GM19043 (cell line): ENCODE data around the gene MYOM3.

Experiments
- ATAC-seq: cut with Tn5 transposase; IDR thresholded peaks from one replicate; pipeline ENCODE4 v1.9.1; 2021; ENCODE audit warnings: low read depth; ENCODE audit not compliant: unreplicated experiment

The MYOM3 gene

DNA sequence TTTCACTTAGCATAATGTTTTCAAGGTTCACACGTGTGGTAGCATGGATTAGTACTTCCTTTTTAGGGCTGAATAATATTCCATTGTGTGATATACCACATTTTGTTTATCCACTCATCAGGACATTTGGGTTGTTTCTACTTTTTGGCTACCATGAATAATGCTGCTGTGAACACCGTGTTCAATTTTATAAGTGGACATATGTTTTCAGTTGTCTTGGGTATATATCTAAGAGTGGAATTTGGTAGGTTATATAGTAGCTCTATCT, 27.2 kb upstream of the MYOM3 start:
- ATAC-seq: no peak

DNA sequence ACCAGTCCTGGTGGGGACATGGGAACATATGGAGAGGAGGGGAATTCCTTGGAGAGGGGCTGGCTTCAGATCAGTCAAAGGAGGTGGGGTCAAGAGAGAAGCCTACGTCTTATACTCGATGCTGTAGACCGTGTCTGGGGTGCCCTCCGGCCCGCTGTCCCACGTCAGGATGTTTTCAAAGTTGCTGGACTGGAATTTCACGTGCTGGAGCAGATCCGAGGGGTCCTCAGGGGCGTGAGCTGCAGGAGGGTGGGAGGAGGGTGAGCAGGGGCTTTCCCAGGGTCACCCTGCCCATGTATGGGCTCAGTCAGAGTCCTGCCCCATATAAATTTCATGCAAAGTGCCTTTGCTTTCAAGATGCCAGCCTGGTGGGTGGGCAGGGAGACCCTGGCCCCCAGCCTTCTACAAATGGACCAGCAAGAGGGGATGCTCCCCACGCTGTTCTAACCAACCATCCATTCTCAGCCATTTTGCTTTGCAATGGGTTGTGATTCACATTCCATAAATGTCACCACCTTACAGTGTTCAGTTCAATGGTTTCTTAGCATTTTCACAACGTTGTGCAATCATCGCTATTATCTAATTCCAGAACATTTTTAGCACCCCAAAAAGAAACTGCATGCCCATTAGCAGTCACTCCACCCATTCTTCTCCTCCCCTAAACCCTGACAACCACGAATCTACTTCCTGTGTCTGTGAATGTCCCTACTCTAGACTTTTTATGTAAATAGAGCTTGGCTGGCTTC, 26.7 kb upstream of the MYOM3 start:
- no peak for ATAC-seq

DNA sequence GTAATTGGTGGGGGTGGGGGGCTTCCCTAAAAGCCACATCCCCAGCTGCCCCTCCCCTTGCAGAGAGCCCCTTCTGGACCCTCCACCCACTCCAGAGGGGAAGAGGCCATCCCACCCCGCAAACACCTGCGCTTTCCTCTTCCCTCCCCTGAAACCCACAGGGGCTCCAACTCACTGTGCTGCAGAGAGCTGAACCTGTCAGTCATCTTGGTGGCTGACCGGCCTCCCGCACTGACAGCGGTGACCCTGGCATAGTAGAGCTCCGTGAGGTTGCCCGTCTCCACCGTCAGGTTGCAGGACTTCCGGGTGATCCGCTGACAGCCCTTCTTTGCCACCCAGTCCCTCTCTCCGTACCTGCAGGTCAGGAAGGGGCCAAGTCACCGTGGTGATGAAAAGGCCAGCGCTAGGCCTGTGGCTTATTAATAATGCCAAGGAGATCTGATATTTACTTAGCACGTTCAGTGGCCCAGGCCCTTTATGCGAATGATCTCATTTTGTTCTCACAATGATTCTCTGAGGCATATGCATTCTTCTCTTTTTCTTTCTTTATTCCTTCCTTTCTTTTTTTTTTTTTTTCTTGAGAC, 25.1 kb upstream of the MYOM3 start:
- no peak for ATAC-seq

DNA sequence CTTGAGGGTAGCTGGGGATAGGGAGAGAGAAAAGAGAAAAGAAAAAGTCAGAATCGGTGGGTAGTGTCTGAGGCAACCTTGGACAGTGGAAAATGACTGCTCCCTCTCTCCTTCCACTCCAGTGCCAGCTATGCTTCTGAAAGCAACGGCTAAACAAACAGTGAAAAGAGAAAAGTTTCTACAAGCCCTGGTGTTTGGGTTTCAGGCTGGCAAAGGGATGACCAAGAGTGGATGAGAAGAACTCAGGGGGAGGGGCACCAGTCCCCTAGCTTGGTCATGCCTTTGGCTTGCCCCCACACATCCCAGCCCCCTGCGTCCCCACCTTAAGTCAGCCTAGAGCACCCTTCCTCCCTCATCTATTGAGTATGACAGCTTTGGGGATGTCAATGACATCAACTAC, 22.4 kb upstream of the MYOM3 start:
- ATAC-seq: no peak

DNA sequence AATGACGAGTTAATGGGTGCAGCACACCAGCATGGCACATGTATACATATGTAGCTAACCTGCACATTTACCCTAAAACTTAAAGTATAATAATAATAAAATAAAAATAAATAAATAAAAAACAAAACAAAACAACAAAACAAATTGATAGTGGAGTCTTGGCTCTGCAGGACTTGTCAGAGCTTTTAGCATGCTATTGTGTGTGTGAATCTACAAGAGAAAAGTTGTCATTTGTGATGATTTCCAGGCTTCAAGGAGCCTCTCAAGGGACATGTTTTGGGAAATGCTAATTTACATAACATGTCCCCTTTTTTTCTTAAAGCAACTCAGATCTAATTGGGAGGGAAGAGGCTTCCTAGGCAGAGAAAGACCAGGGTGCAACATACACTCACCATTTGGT, 21.9 kb upstream of the MYOM3 start:
- ATAC-seq: no peak

DNA sequence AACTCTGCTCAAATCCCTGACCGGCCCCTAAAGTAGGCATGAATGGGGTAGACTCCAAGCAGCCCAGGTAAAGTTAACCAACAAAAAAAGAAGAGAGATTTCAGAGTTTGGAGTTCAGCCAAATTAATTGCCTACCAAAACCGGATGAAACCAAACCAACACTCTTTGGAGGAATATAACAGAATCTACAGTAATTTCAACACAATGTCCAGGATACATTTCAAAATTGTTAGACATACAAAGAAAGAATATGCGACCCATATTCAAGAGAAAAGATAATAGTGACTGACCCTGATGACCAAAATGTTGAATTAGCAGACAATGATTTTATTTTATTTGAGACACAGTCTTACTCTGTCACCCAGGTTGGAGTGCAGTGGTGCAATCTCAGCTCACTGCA, 18.4 kb upstream of the MYOM3 start:
- ATAC-seq: no peak

DNA sequence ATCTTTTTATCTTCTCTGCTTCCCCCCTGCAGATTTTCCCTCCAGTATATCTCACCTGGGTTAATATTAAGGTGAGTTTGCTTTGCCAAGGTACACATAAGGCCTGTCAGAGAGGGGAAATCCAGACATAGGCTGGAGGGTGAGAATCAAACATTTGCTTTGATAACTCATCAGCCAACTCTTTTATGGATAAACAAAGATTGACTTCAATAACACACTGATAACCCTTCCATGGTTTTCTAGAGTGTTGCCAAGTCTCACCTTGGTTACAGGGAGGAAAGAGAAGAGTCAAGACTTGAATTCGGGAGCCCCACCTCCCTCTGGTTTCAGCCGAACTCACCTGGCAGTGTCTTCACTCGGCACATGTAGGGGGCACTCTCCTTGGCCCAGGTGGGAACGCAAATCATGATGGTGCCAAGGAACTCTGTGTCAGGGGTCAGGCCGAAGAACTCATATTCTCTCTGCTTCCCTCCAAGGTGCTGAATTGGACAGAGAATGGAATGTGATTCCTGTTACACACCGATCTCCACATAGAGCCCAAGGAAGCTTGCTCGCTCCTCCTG, 15.9 kb upstream of the MYOM3 start:
- ATAC-seq: no peak

DNA sequence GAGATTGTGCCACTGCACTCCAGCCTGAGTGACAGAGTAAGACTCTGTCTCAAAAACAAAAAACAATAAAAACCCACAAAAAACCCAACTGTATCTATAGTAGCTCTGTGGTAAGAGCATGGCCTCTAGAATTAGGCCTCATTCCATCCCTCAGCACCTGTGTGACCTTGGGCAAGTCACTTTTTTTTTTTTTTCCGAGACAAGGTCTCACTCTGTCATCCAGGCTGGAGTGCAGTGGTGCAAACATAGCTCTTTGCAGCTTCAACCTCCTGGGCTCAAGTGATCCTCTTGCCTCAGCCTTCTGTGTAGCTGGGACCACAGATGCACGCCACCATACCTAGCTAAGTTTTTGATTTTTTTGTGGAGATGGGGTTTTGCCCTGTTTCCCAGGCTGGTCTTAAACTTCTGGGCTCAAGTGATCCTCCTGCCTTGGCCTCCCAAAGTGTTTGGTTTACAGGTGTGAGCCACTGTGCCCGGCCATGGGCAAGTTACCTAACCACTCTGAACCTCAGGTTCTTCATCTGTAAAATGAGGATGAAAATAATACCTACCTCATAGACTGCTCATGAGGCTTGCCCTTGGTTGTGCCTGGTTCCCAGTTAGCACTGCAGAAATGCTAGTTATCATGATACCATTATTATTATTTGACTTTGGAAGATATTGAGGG, 15.3 kb upstream of the MYOM3 start:
- ATAC-seq: no peak

DNA sequence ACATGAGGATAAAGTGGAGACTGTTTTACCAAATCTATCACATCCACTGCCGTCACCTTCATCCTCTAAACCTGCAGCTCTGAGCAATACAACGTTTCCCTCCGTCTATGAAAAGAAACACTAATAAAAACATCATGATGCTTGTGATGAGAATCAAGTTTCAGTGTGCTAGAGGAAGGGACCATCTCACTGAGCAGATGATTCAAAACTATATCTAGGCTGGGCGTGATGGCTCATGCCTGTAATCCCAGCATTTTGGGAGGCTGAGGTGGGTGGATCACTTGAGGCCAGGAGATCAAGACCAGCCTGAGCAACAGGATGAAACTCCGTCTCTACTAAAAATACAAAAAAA, 14.7 kb upstream of the MYOM3 start:
- no peak for ATAC-seq

DNA sequence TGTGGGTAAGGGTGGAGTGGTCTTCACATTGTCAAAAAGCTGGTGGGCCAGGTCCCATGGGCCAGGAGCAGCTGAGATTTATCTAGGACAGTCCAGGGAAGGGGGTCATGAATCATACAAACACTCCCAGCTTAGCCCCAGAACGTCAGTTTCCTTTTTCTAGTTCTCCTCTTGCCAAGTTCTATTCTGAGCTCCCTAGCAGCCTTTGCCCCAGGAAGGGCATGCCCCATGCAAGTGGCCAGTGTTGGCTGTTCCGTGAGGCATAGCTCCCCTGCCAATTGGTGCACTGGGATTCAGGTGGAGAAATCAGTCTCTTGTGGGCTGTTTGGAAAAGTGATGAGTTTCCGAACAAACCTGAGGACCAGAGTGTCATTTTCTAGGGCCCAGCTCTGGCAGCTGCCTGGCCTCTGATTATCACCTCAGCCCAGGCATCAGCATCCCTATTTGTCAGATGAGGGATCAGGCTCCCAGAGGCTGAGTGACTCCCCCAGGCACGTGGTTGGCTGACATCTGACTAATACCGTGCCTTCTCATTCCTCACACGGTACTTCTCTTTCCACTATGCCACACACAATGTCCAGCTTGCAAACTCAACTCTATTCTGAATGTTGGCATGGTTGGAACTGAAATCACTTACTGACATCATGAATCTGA, 14.2 kb upstream of the MYOM3 start:
- ATAC-seq: no peak

DNA sequence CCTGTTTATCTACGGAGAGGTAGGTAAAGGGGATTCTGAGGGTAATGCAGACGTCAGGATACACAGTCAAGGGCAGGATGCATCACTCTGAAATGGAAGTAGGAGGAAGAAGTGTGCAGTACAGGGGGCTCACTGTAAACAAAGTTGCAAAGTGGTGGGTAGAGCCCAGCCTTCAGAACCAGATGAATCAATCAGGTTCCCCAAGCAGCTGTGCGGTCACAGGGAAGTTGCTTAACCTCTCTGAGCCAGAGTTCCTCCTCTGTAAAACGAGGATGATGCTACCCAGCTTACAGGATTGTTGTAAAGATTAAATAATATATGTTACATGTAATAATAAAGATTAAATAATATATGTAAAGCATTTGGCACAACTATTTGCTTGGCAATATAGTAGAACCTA, 13.5 kb upstream of the MYOM3 start:
- no peak for ATAC-seq

DNA sequence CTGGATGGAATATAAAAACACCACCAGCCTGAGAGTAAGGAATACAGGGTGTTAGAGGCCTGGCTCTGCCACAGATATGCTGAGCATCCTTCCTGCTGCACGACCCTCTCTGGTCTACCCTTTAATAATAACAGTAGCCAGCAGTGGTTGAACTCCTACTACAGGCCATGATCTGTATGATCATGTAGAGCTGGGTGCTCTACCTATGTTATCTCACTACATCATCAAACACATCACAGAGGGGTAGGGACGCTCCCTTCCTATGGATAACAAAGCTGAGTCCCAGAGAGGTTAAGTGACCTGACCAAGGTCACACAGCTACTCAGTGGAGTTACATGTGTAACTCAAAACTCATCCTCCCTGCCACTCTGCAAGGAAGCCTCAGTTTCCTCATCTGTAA, 13.0 kb upstream of the MYOM3 start:
- ATAC-seq: no peak

DNA sequence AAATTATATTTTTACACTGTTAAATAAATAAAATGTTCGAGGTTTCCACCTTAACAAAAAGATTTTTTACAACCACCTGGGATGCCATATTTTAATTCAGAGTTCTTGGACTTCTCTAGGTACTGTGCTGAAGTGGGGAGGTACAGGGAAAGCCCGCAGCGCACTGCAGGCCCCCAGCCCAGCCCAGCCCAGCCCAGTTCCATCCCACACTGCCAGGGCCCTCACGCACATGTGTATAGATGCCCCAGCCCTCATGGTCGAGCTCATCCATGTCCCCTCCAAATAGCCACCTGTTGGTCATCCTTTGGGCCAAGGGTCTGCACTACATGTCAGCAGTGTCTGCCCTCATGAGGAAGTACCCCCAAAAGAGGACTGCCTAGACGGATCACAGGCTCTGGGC, 11.7 kb upstream of the MYOM3 start:
- no peak for ATAC-seq

DNA sequence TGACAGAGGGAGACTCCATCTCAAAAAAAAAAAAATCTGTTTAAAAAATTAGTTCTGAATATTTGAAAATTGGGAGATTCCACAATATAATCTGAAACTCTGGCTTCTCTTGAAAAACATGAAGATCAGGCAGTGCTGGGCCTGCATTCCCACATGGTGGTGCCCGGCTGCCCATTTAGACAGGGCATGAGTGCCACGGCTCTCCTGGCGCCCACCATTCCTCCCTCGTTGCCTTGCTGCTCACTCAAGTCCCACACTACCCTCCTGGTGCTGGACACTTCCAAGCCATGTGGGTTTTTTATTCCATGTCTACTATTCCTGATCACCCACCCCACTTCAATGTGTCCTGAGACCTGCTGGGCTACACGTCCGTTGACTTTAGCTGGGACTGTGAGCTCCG, 10.8 kb upstream of the MYOM3 start:
- no peak for ATAC-seq

DNA sequence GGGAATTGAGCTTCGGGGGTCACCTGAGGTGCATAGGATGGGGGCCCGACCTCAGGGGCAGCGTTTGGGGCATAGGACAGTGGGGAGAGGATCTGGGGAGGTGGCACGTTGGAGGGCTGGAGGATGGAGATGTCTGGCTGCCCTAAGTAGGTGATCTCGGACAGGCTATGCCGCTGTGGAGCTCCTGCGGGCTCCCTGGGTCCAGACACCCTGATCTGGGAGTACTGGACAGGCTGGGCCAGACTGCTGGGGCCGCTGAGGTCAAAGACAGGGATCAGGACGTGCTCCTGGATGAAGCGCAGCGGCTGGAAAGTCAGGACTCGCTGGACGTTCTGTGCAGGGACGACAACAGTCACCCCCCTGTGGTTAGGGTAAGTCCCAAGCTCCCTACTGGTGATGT, 9.5 kb upstream of the MYOM3 start:
- ATAC-seq: no peak

DNA sequence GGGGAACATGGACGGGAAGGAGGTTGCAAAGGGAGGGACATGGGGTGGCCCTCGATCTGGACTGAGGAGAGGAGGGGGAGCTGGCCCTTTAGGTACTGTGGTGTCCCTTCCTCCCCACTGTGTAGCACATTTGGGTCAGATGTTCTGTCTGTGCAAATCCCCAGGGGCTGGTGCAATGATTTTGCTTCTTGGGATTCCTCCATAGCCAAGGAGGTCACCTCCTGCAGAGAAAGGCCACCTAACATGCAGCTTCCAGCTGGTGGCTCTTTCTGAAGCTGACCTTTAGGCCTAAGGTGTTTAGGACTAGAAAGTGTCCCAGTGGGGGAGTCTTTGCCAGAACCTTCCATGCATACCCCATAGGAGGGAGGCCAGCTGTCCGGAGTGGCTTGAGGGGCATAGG, 9.0 kb upstream of the MYOM3 start:
- ATAC-seq: no peak

DNA sequence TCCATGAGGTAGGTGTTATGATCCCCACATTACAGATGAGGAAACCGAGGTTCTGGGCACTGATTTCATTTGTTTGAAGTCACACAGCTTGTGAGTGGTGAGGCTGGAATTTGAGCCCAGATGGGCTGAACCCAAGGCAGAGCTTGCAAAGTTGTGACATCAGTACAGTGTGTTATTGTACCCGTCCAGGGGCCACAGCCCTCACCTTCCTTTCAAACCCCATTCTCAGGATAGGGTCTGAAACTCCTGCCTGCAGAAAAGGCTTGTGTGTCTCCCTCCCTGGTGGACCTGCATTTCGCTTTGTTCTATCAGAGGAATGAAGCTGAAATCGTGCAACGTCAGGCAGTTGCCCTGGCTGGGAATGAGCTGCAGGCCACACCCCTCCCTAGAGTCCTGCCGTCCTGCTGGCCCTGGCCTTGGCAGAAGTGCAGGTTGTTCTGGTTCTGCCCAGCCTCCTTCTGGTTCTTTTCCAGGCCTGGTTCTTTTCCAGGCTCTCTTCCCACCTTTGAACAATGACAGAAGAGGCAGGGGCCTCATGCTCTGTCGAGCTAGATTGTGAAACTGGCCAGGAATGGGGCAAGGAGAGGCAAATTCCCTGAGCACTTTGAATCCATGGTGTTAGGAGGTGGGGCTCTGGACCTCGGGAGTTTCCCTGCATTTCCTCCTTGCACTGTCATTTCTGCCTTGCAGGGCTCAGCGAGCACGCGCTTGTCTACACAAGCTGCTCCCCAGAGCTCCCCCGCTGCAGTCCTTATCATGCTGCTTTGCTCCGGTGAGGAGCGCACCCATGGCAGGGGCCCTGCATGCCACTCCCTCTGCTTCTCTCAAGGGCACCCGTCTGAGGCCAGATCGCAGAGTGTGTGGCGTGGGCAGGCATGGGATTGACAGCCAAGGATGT, 8.2 kb upstream of the MYOM3 start:
- no peak for ATAC-seq

DNA sequence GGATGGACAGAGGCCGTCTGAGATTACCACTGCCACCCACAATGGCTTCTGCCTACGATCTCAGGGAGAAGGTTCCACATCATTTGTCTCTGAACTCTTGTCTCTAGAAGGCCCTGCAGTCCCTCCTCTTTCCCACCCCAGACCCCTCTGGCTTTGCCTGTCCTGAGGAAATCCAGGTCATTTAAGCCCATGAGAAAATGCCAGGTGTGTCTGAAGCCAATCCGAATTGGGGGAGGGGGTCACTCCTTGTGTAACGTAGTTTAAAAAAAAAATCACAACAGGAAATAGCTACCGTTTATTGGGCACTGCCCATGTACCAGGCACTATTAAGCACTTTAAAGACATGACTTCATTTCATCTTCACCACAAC, 7.5 kb upstream of the MYOM3 start:
- no peak for ATAC-seq

DNA sequence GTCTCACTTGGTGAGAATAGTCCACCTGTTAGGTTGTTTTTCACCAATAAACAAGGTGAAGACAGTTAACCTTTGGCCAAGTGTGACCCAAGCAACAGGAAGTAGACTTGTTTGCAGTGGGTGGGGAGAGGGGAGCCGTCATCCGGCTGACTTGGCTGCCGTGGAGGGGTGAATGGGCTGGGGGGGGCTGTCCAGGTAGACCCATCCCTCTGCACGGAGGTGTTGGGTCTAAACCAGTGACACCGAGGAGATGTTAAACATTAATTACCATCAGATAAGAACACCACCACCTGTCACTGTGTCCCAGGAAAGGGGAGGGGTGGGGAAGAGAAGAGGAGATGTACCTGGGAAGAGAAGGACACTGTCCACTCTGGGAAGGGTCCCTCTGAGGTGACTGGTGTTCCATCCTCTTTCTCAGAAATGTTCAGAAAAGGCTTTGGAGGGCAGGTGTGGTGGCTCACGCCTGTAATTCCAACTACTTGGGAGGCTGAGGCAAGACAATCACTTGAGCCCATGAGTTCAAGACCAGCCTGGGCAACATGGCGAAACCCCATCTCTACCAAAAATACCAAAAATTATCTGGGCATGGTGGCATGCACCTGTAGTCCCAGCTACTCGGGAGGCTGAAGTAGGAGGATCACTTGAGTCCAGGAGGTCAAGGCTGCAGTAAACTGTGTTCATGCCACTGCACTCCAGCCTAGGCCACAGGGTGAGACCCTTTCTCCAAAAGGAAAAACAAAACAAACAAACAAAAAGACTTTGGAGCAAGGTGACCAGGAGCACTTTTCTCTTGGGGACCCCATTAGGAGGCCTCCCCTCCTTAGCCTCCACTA, 6.7 kb upstream of the MYOM3 start:
- ATAC-seq: no peak
